Astrocyte (in vitro differentiated cells and primary cell): ENCODE measurements around the gene ZRANB1. TPM values are rescaled to one million over a fixed set of nuclear protein-coding genes. Genes with fewer than 3 reads are reported as not detected.

Source experiments
- DNase-seq: peaks from one replicate; pipeline ENCODE4 v3.0.0-alpha.2; 2010; ENCODE audit warnings: low read depth
- FAIRE-seq: peaks from 2 replicates; lab custom pipeline; 2011; peaks lifted over from hg19 to GRCh38; lab: Jason Lieb, UNC
- H2AFZ ChIP-seq: 2 replicates; pipeline ENCODE4 v1.6.0; 2012; ENCODE audit warnings: low read depth, low read length, inconsistent platforms
- H3K27ac ChIP-seq: 2 replicates; pipeline ENCODE4 v1.5.1; 2011; ENCODE audit warnings: low read depth, low read length, inconsistent platforms
- H3K27me3 ChIP-seq: 2 replicates; pipeline ENCODE4 v1.6.0; 2011; ENCODE audit warnings: low read length, inconsistent platforms; ENCODE audit not compliant: insufficient read depth
- H3K36me3 ChIP-seq: 2 replicates; pipeline ENCODE4 v1.5.1; 2011; ENCODE audit warnings: low read length, inconsistent platforms; ENCODE audit not compliant: insufficient read depth
- H3K4me1 ChIP-seq: 2 replicates; pipeline ENCODE4 v1.5.1; 2011; ENCODE audit warnings: low read length, inconsistent platforms; ENCODE audit not compliant: insufficient read depth
- H3K4me2 ChIP-seq: 2 replicates; pipeline ENCODE4 v1.6.0; 2012; ENCODE audit warnings: low read length, inconsistent platforms
- H3K4me3 ChIP-seq: 2 replicates; pipeline ENCODE4 v1.5.1; 2011; ENCODE audit warnings: low read depth, mild to moderate bottlenecking, low read length, inconsistent platforms; ENCODE audit not compliant: insufficient read depth
- H3K79me2 ChIP-seq: 2 replicates; pipeline ENCODE4 v1.6.0; 2012; ENCODE audit warnings: mild to moderate bottlenecking, low read length, inconsistent platforms; ENCODE audit not compliant: insufficient read depth
- H3K9ac ChIP-seq: 2 replicates; pipeline ENCODE4 v1.6.0; 2012; ENCODE audit warnings: mild to moderate bottlenecking, low read length, inconsistent platforms
- H3K9me3 ChIP-seq: 2 replicates; pipeline ENCODE4 v1.5.1; 2012; ENCODE audit warnings: low read depth, mild to moderate bottlenecking, low read length, inconsistent platforms; ENCODE audit not compliant: insufficient read depth
- H4K20me1 ChIP-seq: 2 replicates; pipeline ENCODE4 v1.6.0; 2012; ENCODE audit warnings: low read length, inconsistent platforms; ENCODE audit not compliant: insufficient read depth
- H3K27ac Mint-ChIP-seq: one replicate; pipeline ENCODE4 v1.8.0; 2021; ENCODE audit warnings: mild to moderate bottlenecking, mixed read lengths; ENCODE audit not compliant: unreplicated experiment
- H3K27me3 Mint-ChIP-seq: one replicate; pipeline ENCODE4 v1.8.0; 2021; ENCODE audit warnings: low read depth, mixed read lengths; ENCODE audit not compliant: unreplicated experiment
- H3K36me3 Mint-ChIP-seq: one replicate; pipeline ENCODE4 v1.8.0; 2021; ENCODE audit warnings: low read depth, mixed read lengths; ENCODE audit not compliant: unreplicated experiment
- H3K4me1 Mint-ChIP-seq: one replicate; pipeline ENCODE4 v1.8.0; 2021; ENCODE audit warnings: low read depth, mixed read lengths; ENCODE audit not compliant: unreplicated experiment
- H3K4me3 Mint-ChIP-seq: one replicate; pipeline ENCODE4 v1.8.0; 2021; ENCODE audit warnings: mild to moderate bottlenecking, moderate library complexity, mixed read lengths; ENCODE audit not compliant: unreplicated experiment
- H3K9me3 Mint-ChIP-seq: one replicate; pipeline ENCODE4 v1.8.0; 2021; ENCODE audit warnings: mild to moderate bottlenecking, mixed read lengths; ENCODE audit not compliant: unreplicated experiment
- CTCF ChIP-seq: IDR thresholded peaks from 2 replicates; pipeline ENCODE4 v1.5.1; 2011; ENCODE audit warnings: low read depth, mild to moderate bottlenecking, inconsistent platforms, low read length, moderate library complexity; ENCODE audit not compliant: insufficient read depth
- EZH2 ChIP-seq: IDR thresholded peaks from 2 replicates; pipeline ENCODE4 v1.6.1; 2012; ENCODE audit warnings: mild to moderate bottlenecking, low read length, inconsistent platforms; ENCODE audit not compliant: insufficient read depth
- total RNA-seq: library from RNA; stranded (reverse); gene quantifications from 2 replicates; pipeline ENCODE4 v1.2.1, GENCODE V29; 2021

ZRANB1 gene
- total RNA-seq, 1 donor from 2014 or later = 24.9 TPM

GRCh38 chr10:124906551-124907001 lies 35.3 kb upstream of the ZRANB1 start:
- FAIRE-seq = no peak
- Histone ChIP-seq H3K27me3 (no peaks in the 10 kb centered on the region), H3K9ac (peak overlapping the region; percentile 38), H3K27ac (peak overlapping the region; percentile 82), H2AFZ (no peak overlapping the region), H3K4me3 (no peak overlapping the region), H3K79me2 (no peaks in the 10 kb centered on the region), H3K9me3 (no peaks in the 10 kb centered on the region), H3K4me2 (peak overlapping the region; percentile 58), H3K36me3 (no peaks in the 10 kb centered on the region), H4K20me1 (no peaks in the 10 kb centered on the region), H3K4me1 (peaks cover 25% of the 10 kb centered on the region)
- DNase-seq = peak; percentile 92
- Mint-ChIP-seq H3K27ac (peak overlapping the region; percentile 48), H3K4me1 (peaks cover 22% of the 10 kb centered on the region), H3K36me3 (no peaks in the 10 kb centered on the region), H3K9me3 (no peaks in the 10 kb centered on the region), H3K27me3 (peaks cover 3% of the 10 kb centered on the region), H3K4me3 (no peak overlapping the region)
- TF ChIP-seq EZH2 (no peak), CTCF (no peak)

- no peak overlapping the region for H3K4me3 Mint-ChIP-seq
- Histone ChIP-seq H3K4me3 (no peak overlapping the region), H3K4me2 (no peak overlapping the region), H3K27ac (no peak overlapping the region), H3K4me1 (peaks cover 31% of the 10 kb centered on the region), H3K9me3 (no peaks in the 10 kb centered on the region), H3K9ac (no peak overlapping the region), H3K27me3 (no peaks in the 10 kb centered on the region), H3K36me3 (no peaks in the 10 kb centered on the region), H3K79me2 (no peaks in the 10 kb centered on the region), H4K20me1 (no peaks in the 10 kb centered on the region), H2AFZ (no peak overlapping the region)
- peaks cover 31% of the 10 kb centered on the region for H3K4me1 Mint-ChIP-seq
- no peak for DNase-seq
- H3K27ac Mint-ChIP-seq = no peak overlapping the region
- TF ChIP-seq EZH2 = no peak
- no peak for TF ChIP-seq CTCF
- peaks cover 7% of the 10 kb centered on the region for H3K27me3 Mint-ChIP-seq
- FAIRE-seq = no peak
- H3K9me3 Mint-ChIP-seq = no peaks in the 10 kb centered on the region
- no peaks in the 10 kb centered on the region for H3K36me3 Mint-ChIP-seq
Observed at GRCh38 chr10:124909563-124909962, 32.4 kb upstream of the ZRANB1 start.
